HepG2 (cell line): ENCODE measurements around the gene DCDC2. TPM values are rescaled to one million over a fixed set of nuclear protein-coding genes. Genes with fewer than 3 reads are reported as not detected.

Source experiments
- ATAD3A ChIP-seq: sonication (generic); formaldehyde crosslinking; IDR thresholded peaks from 2 replicates; pipeline ENCODE4 v1.4.0; 2020; ENCODE audit warnings: missing genetic modification reagents
- ATM ChIP-seq: fragments of 450-650 bp; IDR thresholded peaks from 2 replicates; pipeline ENCODE4 v1.7.1; 2017; ENCODE audit warnings: mild to moderate bottlenecking, borderline replicate concordance
- CBX2 ChIP-seq, 2 experiments: fragments of 200-600 bp in 1 of 2; sonication (generic); formaldehyde crosslinking in 1 of 2; IDR thresholded peaks; 2 replicates each; pipeline versions ENCODE4 v1.7.0 to v1.8.1; 2018 to 2022; ENCODE audit warnings: low read depth in 2 of 2, low read length in 1 of 2, mild to moderate bottlenecking in 1 of 2, missing genetic modification reagents in 1 of 2
- EHMT2 ChIP-seq: fragments of 200-600 bp; sonication (generic); IDR thresholded peaks from 2 replicates; pipeline ENCODE4 v1.7.0; 2017; ENCODE audit warnings: antibody characterized with exemption, low read depth, low read length, borderline replicate concordance
- FOXA1 ChIP-seq, 2 experiments: fragments of 450-650 bp in 1 of 2; sonication (generic) in 1 of 2; formaldehyde crosslinking in 1 of 2; IDR thresholded peaks; 2 replicates each; pipeline versions ENCODE4 v1.4.0 to v1.6.1; 2016 to 2020; ENCODE audit warnings: missing genetic modification reagents in 1 of 2
- GTF3A ChIP-seq: sonication (generic); formaldehyde crosslinking; conservative IDR thresholded peaks from 2 replicates; pipeline ENCODE4 v1.4.0; 2020; ENCODE audit warnings: mild to moderate bottlenecking, missing genetic modification reagents
- HMGXB4 ChIP-seq, 2 experiments: sonication (generic) in 1 of 2; formaldehyde crosslinking in 1 of 2; IDR thresholded peaks; 2 replicates each; pipeline versions ENCODE4 v1.4.0 to v1.6.1; 2018 to 2020; ENCODE audit warnings: missing genetic modification reagents in 2 of 2, borderline replicate concordance in 1 of 2, low read depth in 1 of 2, mild to moderate bottlenecking in 1 of 2, missing biosample characterization in 1 of 2
- MAF1 ChIP-seq: sonication (generic); formaldehyde crosslinking; IDR thresholded peaks from 2 replicates; pipeline ENCODE4 v1.5.0; 2020; ENCODE audit warnings: missing genetic modification reagents, borderline replicate concordance
- MAFF ChIP-seq: IDR thresholded peaks from 2 replicates; pipeline ENCODE4 v1.6.1; 2011; ENCODE audit warnings: low read depth, low read length, improper control_type of control experiment
- NCOA5 ChIP-seq: sonication (generic); formaldehyde crosslinking; IDR thresholded peaks from 2 replicates; pipeline ENCODE4 v1.4.0; 2020; ENCODE audit warnings: missing genetic modification reagents
- NONO ChIP-seq, 2 experiments: fragments of 450-650 bp in 1 of 2; sonication (generic) in 1 of 2; formaldehyde crosslinking in 1 of 2; IDR thresholded peaks in 1 of 2; conservative IDR thresholded peaks in 1 of 2; 2 replicates each; pipeline versions ENCODE4 v1.6.1 to v1.8.0; 2017 to 2022; ENCODE audit warnings: mild to moderate bottlenecking in 1 of 2, missing genetic modification reagents in 1 of 2, moderate library complexity in 1 of 2
- PLRG1 ChIP-seq: fragments of 450-650 bp; conservative IDR thresholded peaks from 2 replicates; pipeline ENCODE4 v1.6.1; 2016
- RBAK ChIP-seq: sonication (generic); formaldehyde crosslinking; IDR thresholded peaks from 2 replicates; pipeline ENCODE4 v1.5.1; 2020; ENCODE audit warnings: mild to moderate bottlenecking, missing genetic modification reagents
- RELA ChIP-seq: sonication (generic); formaldehyde crosslinking; IDR thresholded peaks from 2 replicates; pipeline ENCODE4 v1.4.0; 2020; ENCODE audit warnings: missing genetic modification reagents
- SNAI1 ChIP-seq: sonication (generic); formaldehyde crosslinking; IDR thresholded peaks from 2 replicates; pipeline ENCODE4 v1.5.0; 2020; ENCODE audit warnings: mild to moderate bottlenecking, missing genetic modification reagents, borderline replicate concordance
- TFE3 ChIP-seq: IDR thresholded peaks from 2 replicates; pipeline ENCODE4 v1.6.1; 2016
- ZBTB38 ChIP-seq: sonication (generic); formaldehyde crosslinking; IDR thresholded peaks from 2 replicates; pipeline ENCODE4 v1.5.1; 2020; ENCODE audit warnings: mild to moderate bottlenecking, missing genetic modification reagents
- ZMYM2 ChIP-seq: sonication (generic); formaldehyde crosslinking; IDR thresholded peaks from 2 replicates; pipeline ENCODE4 v1.8.0; 2022; ENCODE audit warnings: mild to moderate bottlenecking, missing genetic modification reagents
- ZNF232 ChIP-seq: sonication (generic); formaldehyde crosslinking; IDR thresholded peaks from 2 replicates; pipeline ENCODE4 v1.4.0; 2020; ENCODE audit warnings: missing genetic modification reagents, borderline replicate concordance
- ZNF282 ChIP-seq: fragments of 450-650 bp; IDR thresholded peaks from 2 replicates; pipeline ENCODE4 v1.6.1; 2018; ENCODE audit not compliant: partially characterized antibody
- ZNF564 ChIP-seq: sonication (generic); formaldehyde crosslinking; IDR thresholded peaks from 2 replicates; pipeline ENCODE4 v1.8.1; 2023; ENCODE audit warnings: mild to moderate bottlenecking, missing genetic modification reagents
- ZNF605 ChIP-seq: sonication (generic); formaldehyde crosslinking; IDR thresholded peaks from 2 replicates; pipeline ENCODE4 v1.8.0; 2022; ENCODE audit warnings: mild to moderate bottlenecking, missing genetic modification reagents
- ZNF83 ChIP-seq: sonication (generic); formaldehyde crosslinking; IDR thresholded peaks from 2 replicates; pipeline ENCODE4 v1.4.0; 2020; ENCODE audit warnings: missing genetic modification reagents, mild to moderate bottlenecking, borderline replicate concordance
- ZNF879 ChIP-seq: sonication (generic); formaldehyde crosslinking; IDR thresholded peaks from 2 replicates; pipeline ENCODE4 v1.8.1; 2023; ENCODE audit warnings: missing genetic modification reagents
- polyA plus RNA-seq, 8 experiments: library from polyadenylated mRNA; depleted of rRNA in 3 of 8; stranded (reverse) in 7 of 8; unstranded in 1 of 8; fragments of >200 nt; fragmentation: Illumina TruSeq in 4 of 8; extraction: Trizol in 4 of 8; gene quantifications; 2 replicates each; pipeline versions ENCODE4 v1.2.1 to v1.2.3, GENCODE V29; 2011 to 2016; ENCODE audit warnings: low read depth in 4 of 8, missing spikeins in 1 of 8, mixed read lengths in 1 of 8; ENCODE audit not compliant: insufficient read depth in 1 of 8
- total RNA-seq, 5 experiments: library from RNA; depleted of rRNA; stranded (reverse); fragments of >200 nt; fragmentation: Illumina TruSeq; extraction: Trizol; gene quantifications; 2 replicates each; pipeline ENCODE4 v1.2.3, GENCODE V29; 2016; ENCODE audit warnings: low read depth in 1 of 5
- TF ChIP-seq, protein P1 (sequence below): sonication (generic); formaldehyde crosslinking; IDR thresholded peaks from 2 replicates; pipeline ENCODE4 v1.9.0; 2021; ENCODE audit warnings: missing genetic modification reagents, borderline replicate concordance

The DCDC2 gene
- total and polyA plus RNA-seq, 2 of the 13 experiments (the other 11 are each of a cell fraction or from before 2014, with no cell fraction given): 9.0 to 36.2 TPM

GRCh38 chr6:24330137-24330732 is 27.6 kb downstream of the DCDC2 start (continued):
- TF ChIP-seq ZNF564 (CRISPR knock-in tag) (no peak), ZNF282 (no peak), TFE3 (CRISPR knock-in tag) (peak; percentile 87), RELA (no peak), GTF3A (CRISPR knock-in tag) (0 out of 2 replicates have a peak, but pooled peaks have one; percentile 42), HMGXB4 (CRISPR knock-in tag; IDR thresholded peaks at IDR 0.05; ENCODE audit: borderline replicate concordance in 1 of 2, low read depth in 1 of 2) (peak in 1 of 2 experiments; percentile 19; a peak in 1 of 4 replicates), PLRG1 (no peak), ATM (no peak), FOXA1 (IDR thresholded peaks at IDR 0.05) (peak; percentile 36; the same call in 1 of the 2 replicates), FOXA1 (CRISPR knock-in tag; IDR thresholded peaks at IDR 0.05) (peak; percentile 77), MAFF (no peak), ZMYM2 (CRISPR knock-in tag) (0 out of 2 replicates have a peak, but pooled peaks have one; percentile 49), ZNF879 (CRISPR knock-in tag) (no peak), EHMT2 (peak; percentile 78; the same call in 1 of the 2 replicates), ATAD3A (no peak), ZBTB38 (CRISPR knock-in tag) (no peak), RBAK (CRISPR knock-in tag) (peak; percentile 92), ZNF605 (CRISPR knock-in tag) (no peak; the same call in 1 of the 2 replicates), MAF1 (CRISPR knock-in tag) (no peak), NONO (IDR thresholded peaks at IDR 0.05) (no peak), NONO (CRISPR knock-in tag; conservative IDR thresholded peaks at IDR 0.05) (peak; percentile 77; the same call in 1 of the 2 replicates), ZNF83 (CRISPR knock-in tag) (no peak), SNAI1 (no peak), NCOA5 (CRISPR knock-in tag) (0 out of 2 replicates have a peak, but pooled peaks have one; percentile 48), ZNF232 (CRISPR knock-in tag) (peak; percentile 59; the same call in 1 of the 2 replicates), CBX2 (IDR thresholded peaks at IDR 0.05; ENCODE audit: low read depth, low read length) (no peak), CBX2 (CRISPR knock-in tag; IDR thresholded peaks at IDR 0.05; ENCODE audit: low read depth) (no peak)
- TF ChIP-seq, protein P1, sequence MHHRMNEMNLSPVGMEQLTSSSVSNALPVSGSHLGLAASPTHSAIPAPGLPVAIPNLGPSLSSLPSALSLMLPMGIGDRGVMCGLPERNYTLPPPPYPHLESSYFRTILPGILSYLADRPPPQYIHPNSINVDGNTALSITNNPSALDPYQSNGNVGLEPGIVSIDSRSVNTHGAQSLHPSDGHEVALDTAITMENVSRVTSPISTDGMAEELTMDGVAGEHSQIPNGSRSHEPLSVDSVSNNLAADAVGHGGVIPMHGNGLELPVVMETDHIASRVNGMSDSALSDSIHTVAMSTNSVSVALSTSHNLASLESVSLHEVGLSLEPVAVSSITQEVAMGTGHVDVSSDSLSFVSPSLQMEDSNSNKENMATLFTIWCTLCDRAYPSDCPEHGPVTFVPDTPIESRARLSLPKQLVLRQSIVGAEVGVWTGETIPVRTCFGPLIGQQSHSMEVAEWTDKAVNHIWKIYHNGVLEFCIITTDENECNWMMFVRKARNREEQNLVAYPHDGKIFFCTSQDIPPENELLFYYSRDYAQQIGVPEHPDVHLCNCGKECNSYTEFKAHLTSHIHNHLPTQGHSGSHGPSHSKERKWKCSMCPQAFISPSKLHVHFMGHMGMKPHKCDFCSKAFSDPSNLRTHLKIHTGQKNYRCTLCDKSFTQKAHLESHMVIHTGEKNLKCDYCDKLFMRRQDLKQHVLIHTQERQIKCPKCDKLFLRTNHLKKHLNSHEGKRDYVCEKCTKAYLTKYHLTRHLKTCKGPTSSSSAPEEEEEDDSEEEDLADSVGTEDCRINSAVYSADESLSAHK (CRISPR knock-in tag): 0 out of 2 replicates have a peak, but pooled peaks have one; percentile 62
